Endodermal cell (in vitro differentiated cells): ENCODE data around the gene KLF7. TPM values are rescaled to one million over a fixed set of nuclear protein-coding genes. Genes with fewer than 3 reads are reported as not detected.

Source experiments
- DNase-seq: peaks from one replicate; pipeline ENCODE4 v3.0.0-alpha.2; 2017
- H3K27ac ChIP-seq: 2 replicates; pipeline ENCODE4 v1.5.1; 2013; ENCODE audit warnings: mild to moderate bottlenecking, low read depth, low read length, moderate library complexity
- H3K27me3 ChIP-seq: 2 replicates; pipeline ENCODE4 v1.6.1; 2013; ENCODE audit warnings: mild to moderate bottlenecking, low read length, moderate library complexity; ENCODE audit not compliant: insufficient read depth, control insufficient read depth, poor library complexity, severe bottlenecking
- H3K36me3 ChIP-seq: 2 replicates; pipeline ENCODE4 v1.7.0; 2013; ENCODE audit warnings: mild to moderate bottlenecking, low read length, moderate library complexity; ENCODE audit not compliant: control insufficient read depth, insufficient read depth
- H3K4me1 ChIP-seq: one replicate; pipeline ENCODE4 v1.7.0; 2013; ENCODE audit warnings: low read length; ENCODE audit not compliant: control insufficient read depth, insufficient read depth
- H3K4me3 ChIP-seq: 2 replicates; pipeline ENCODE4 v1.5.1; 2013; ENCODE audit warnings: mild to moderate bottlenecking, low read length, moderate library complexity
- H3K9ac ChIP-seq: 2 replicates; pipeline ENCODE4 v1.6.1; 2013; ENCODE audit warnings: mild to moderate bottlenecking, low read length, moderate library complexity; ENCODE audit not compliant: poor library complexity, severe bottlenecking; ENCODE audit errors: extremely low read depth
- H3K9me3 ChIP-seq: 2 replicates; pipeline ENCODE4 v1.6.1; 2013; ENCODE audit warnings: mild to moderate bottlenecking, low read length, moderate library complexity; ENCODE audit not compliant: control insufficient read depth
- H3K27ac Mint-ChIP-seq: 2 replicates; pipeline ENCODE4 v1.8.0; 2020; ENCODE audit warnings: mixed read lengths
- H3K27me3 Mint-ChIP-seq: 2 replicates; pipeline ENCODE4 v1.8.0; 2021; ENCODE audit warnings: mild to moderate bottlenecking, mixed read lengths; ENCODE audit not compliant: insufficient read depth
- H3K36me3 Mint-ChIP-seq: 2 replicates; pipeline ENCODE4 v1.8.0; 2020; ENCODE audit warnings: low read depth, mixed read lengths
- H3K4me1 Mint-ChIP-seq: 2 replicates; pipeline ENCODE4 v1.8.0; 2020; ENCODE audit warnings: mixed read lengths
- H3K4me3 Mint-ChIP-seq: 2 replicates; pipeline ENCODE4 v1.8.0; 2020; ENCODE audit warnings: mild to moderate bottlenecking, moderate library complexity, mixed read lengths
- H3K9me3 Mint-ChIP-seq: 2 replicates; pipeline ENCODE4 v1.8.0; 2020; ENCODE audit warnings: mild to moderate bottlenecking, mixed read lengths
- WGBS, 2 experiments: methylation state at CpG; one replicate each; pipeline versions ENCODE4 v1.1.5 to v1.1.7; 2013; ENCODE audit warnings: missing lambda C conversion rate in 2 of 2, mixed read lengths in 1 of 2; ENCODE audit not compliant: insufficient coverage in 1 of 2, insufficient read length in 1 of 2; 5-methylcytosine and 5-hydroxymethylcytosine counted together
- total RNA-seq, 2 donors: library from RNA; stranded (reverse); fragmentation: NEBNext Ultra II Directional in 1 of 2; extraction: Animal tissue kit (Norgen Biotek cat#: 25700) in 1 of 2; gene quantifications; 2 replicates in 1 of 2; 3 replicates in 1 of 2; pipeline ENCODE4 v1.2.1, GENCODE V29; 2021
- TF ChIP-seq, protein P1 (sequence below): fragments of 200-600 bp; sonication (generic); conservative IDR thresholded peaks from 2 replicates; pipeline ENCODE4 v1.5.0; 2021; ENCODE audit warnings: antibody characterized with exemption, mild to moderate bottlenecking

KLF7 gene
- total RNA-seq, 2 donors from 2014 or later = 27.4 to 27.8 TPM

DNA sequence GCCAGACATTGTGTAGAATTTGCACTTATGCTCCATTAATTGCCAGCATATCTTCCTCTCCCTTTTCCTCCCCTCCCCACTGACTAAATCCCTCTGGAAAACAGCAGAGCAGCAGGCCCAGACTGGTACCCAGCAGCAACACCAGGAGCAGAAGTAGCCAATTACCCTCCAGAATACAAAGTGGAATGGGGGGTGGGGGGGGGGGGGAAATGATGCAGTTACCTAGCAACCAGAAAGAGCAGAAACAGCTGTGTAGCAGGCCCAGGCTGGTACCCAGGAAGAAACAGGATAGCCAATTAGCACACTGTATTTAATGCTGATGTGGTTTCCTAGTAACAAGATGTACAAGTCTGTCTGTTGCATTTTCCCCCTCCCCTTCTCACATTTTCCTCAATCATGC is 52.3 kb downstream of the KLF7 start:
- no peaks in the 10 kb centered on the region for H3K9me3 Mint-ChIP-seq
- Histone ChIP-seq H3K9ac (no peak overlapping the region), H3K27ac (no peak overlapping the region), H3K4me3 (no peak overlapping the region), H3K9me3 (no peaks in the 10 kb centered on the region), H3K36me3 (peaks cover 74% of the 10 kb centered on the region), H3K27me3 (no peaks in the 10 kb centered on the region), H3K4me1 (peaks cover 6% of the 10 kb centered on the region)
- H3K27me3 Mint-ChIP-seq = no peaks in the 10 kb centered on the region
- H3K27ac Mint-ChIP-seq = no peak overlapping the region
- H3K4me3 Mint-ChIP-seq = no peak overlapping the region
- no peak for DNase-seq
- peaks cover 7% of the 10 kb centered on the region for H3K36me3 Mint-ChIP-seq
- H3K4me1 Mint-ChIP-seq = peaks cover 30% of the 10 kb centered on the region
- TF ChIP-seq, protein P1, sequence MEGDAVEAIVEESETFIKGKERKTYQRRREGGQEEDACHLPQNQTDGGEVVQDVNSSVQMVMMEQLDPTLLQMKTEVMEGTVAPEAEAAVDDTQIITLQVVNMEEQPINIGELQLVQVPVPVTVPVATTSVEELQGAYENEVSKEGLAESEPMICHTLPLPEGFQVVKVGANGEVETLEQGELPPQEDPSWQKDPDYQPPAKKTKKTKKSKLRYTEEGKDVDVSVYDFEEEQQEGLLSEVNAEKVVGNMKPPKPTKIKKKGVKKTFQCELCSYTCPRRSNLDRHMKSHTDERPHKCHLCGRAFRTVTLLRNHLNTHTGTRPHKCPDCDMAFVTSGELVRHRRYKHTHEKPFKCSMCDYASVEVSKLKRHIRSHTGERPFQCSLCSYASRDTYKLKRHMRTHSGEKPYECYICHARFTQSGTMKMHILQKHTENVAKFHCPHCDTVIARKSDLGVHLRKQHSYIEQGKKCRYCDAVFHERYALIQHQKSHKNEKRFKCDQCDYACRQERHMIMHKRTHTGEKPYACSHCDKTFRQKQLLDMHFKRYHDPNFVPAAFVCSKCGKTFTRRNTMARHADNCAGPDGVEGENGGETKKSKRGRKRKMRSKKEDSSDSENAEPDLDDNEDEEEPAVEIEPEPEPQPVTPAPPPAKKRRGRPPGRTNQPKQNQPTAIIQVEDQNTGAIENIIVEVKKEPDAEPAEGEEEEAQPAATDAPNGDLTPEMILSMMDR = no peak

DNA sequence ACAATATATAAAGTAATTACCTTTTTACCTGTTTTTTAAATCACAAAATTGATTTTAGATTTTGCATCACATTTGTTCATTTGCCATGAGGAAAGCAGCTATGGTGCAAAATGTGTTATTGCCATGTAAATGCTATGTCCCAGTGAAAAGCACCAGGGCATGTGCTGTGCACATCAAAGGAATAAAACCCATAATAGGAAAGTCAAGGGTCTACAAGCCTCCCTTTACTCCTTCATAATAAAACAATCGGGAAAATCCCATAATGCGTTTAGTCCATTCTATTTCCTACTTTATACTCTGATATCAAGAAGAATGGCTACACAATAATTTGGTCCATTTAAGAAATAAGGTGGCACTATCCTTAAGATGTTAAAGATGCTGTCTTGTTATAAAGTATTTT is 53.0 kb downstream of the KLF7 start:
- peaks cover 10% of the 10 kb centered on the region for H3K4me1 ChIP-seq
- H3K4me3 Mint-ChIP-seq = no peak overlapping the region
- H3K27me3 ChIP-seq = no peaks in the 10 kb centered on the region
- H3K36me3 ChIP-seq = peaks cover 74% of the 10 kb centered on the region
- no peak overlapping the region for H3K9ac ChIP-seq
- peaks cover 31% of the 10 kb centered on the region for H3K4me1 Mint-ChIP-seq
- no peak overlapping the region for H3K27ac ChIP-seq
- no peak overlapping the region for H3K4me3 ChIP-seq
- no peaks in the 10 kb centered on the region for H3K9me3 Mint-ChIP-seq
- no peak for DNase-seq
- no peaks in the 10 kb centered on the region for H3K9me3 ChIP-seq
- 92 to 100% methylated on average over 1 to 2 of the region's 2 CpGs for WGBS, 2 experiments
- TF ChIP-seq, protein P1 = no peak
- no peak overlapping the region for H3K27ac Mint-ChIP-seq
- peaks cover 7% of the 10 kb centered on the region for H3K36me3 Mint-ChIP-seq
- no peaks in the 10 kb centered on the region for H3K27me3 Mint-ChIP-seq

DNA sequence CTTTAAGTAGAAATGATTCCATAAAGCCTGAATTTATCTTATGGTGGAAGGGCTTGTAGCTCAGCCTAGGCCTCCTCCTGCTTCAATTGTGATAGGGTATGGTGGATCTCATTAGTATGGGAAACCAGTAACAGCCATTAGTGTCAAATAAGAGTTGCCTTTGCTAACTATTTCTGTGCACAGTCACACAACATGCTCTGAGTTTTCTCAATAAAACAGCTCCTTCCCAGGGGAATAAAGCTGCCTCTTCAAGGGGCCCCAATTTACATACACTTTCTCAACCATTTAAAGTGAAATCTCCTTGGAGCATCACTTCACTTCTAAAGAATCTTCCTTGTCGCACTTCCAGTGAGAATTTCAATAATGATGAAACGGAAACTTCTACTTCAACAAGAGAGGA is 53.4 kb downstream of the KLF7 start:
- Mint-ChIP-seq H3K27ac (no peak overlapping the region), H3K9me3 (no peaks in the 10 kb centered on the region), H3K36me3 (peaks cover 11% of the 10 kb centered on the region), H3K4me3 (no peak overlapping the region), H3K4me1 (peaks cover 33% of the 10 kb centered on the region), H3K27me3 (no peaks in the 10 kb centered on the region)
- Histone ChIP-seq H3K9me3 (no peaks in the 10 kb centered on the region), H3K4me3 (no peak overlapping the region), H3K4me1 (peaks cover 10% of the 10 kb centered on the region), H3K9ac (no peak overlapping the region), H3K27me3 (no peaks in the 10 kb centered on the region), H3K36me3 (peaks cover 74% of the 10 kb centered on the region), H3K27ac (peak overlapping the region; percentile 52)
- 42 to 50% methylated on average over 2 of the region's 2 CpGs for WGBS, 2 experiments
- no peak for DNase-seq
- TF ChIP-seq, protein P1 = no peak
